HCT116 (cell line): Measurements from ENCODE around the gene ALCAM. TPM values are rescaled to one million over a fixed set of nuclear protein-coding genes. Genes with fewer than 3 reads are reported as not detected.

Source experiments
- ATAC-seq: fragments of 200-7000 bp; cut with Tn5 transposase; 2 replicates; pipeline ENCODE4 v1.9.1; 2020; ENCODE audit warnings: mild to moderate bottlenecking, moderate library complexity
- BruUV-seq: library from RNA; stranded (reverse); fragments of 400-500 nt; replicated peaks from 2 replicates; lab custom pipeline; 2021; lab: Mats Ljungman, UMichigan
- CTCF ChIA-PET: fragments of 300-600 bp; sonication (Branson Sonifier 250); formaldehyde crosslinking; loops from one replicate; lab custom pipeline; 2021; ENCODE audit warnings: antibody characterized with exemption; lab: Charles Lee
- POLR2A ChIA-PET: fragments of 300-600, 350-600 bp; sonication (Branson Sonifier 250); formaldehyde crosslinking; loops from one replicate; lab custom pipeline; 2021; ENCODE audit warnings: antibody characterized with exemption; lab: Charles Lee
- RAD21 ChIA-PET, 2 experiments: fragments of 300-600 bp; sonication (Branson Sonifier 250); formaldehyde crosslinking; loops; one replicate each; lab custom pipeline; 2023; ENCODE audit warnings: low total read pairs in 2 of 2; ENCODE audit not compliant: uncharacterized antibody in 2 of 2, unreplicated experiment in 2 of 2, low non-redundant PET in 1 of 2; lab: Charles Lee
- DNase-seq: peaks from one replicate; pipeline ENCODE4 v3.0.0-alpha.2; 2010; ENCODE audit warnings: low read depth, low spot score
- H2AFZ ChIP-seq: fragments of 200-600 bp; shearing (Covaris generic), sonication (generic); 2 replicates; pipeline ENCODE4 v1.6.1; 2017; ENCODE audit warnings: low read depth, mixed run types, mixed read lengths, antibody characterized with exemption, low read length; ENCODE audit not compliant: poor library complexity, severe bottlenecking
- H3K27ac ChIP-seq: 2 replicates; pipeline ENCODE4 v1.5.1; 2012; ENCODE audit warnings: low read depth, low read length
- H3K27me3 ChIP-seq: fragments of 200-600 bp; sonication (generic); 2 replicates; pipeline ENCODE4 v1.6.1; 2016; ENCODE audit warnings: mixed run types, low read length, mixed read lengths; ENCODE audit not compliant: insufficient read depth
- H3K36me3 ChIP-seq, 2 experiments: fragments of 200-500 bp in 1 of 2; fragments of 200-600 bp in 1 of 2; sonication (Bioruptor generic) in 1 of 2; sonication (generic) in 1 of 2; 2 replicates each; pipeline versions ENCODE4 v1.5.1 to v1.6.1; 2014 to 2016; ENCODE audit warnings: low read length in 2 of 2, inconsistent platforms in 1 of 2, mixed read lengths in 1 of 2, mixed run types in 1 of 2; ENCODE audit not compliant: insufficient read depth in 2 of 2, control insufficient read depth in 1 of 2
- H3K4me1 ChIP-seq, 2 experiments: fragments of 200-600 bp in 1 of 2; sonication (generic) in 1 of 2; 2 replicates each; pipeline versions ENCODE4 v1.5.1 to v1.6.1; 2012 to 2017; ENCODE audit warnings: low read length in 2 of 2, inconsistent platforms in 1 of 2, mild to moderate bottlenecking in 1 of 2, mixed read lengths in 1 of 2, mixed run types in 1 of 2, moderate library complexity in 1 of 2; ENCODE audit not compliant: insufficient read depth in 2 of 2, control insufficient read depth in 1 of 2
- H3K4me2 ChIP-seq: fragments of 200-600 bp; sonication (generic); 2 replicates; pipeline ENCODE4 v1.6.1; 2017; ENCODE audit warnings: mixed run types, low read length, mixed read lengths
- H3K4me3 ChIP-seq, 2 experiments: fragments of 200-600 bp in 1 of 2; sonication (generic) in 1 of 2; replicated peaks in 1 of 2; 2 replicates each; pipeline ENCODE4 v1.5.1; 2011 to 2016; ENCODE audit warnings: low read length in 2 of 2, control low read depth in 1 of 2, low read depth in 1 of 2, mild to moderate bottlenecking in 1 of 2, mixed read lengths in 1 of 2, mixed run types in 1 of 2
- H3K79me2 ChIP-seq: fragments of 200-600 bp; sonication (generic); 2 replicates; pipeline ENCODE4 v1.6.1; 2017; ENCODE audit warnings: mild to moderate bottlenecking, mixed run types, low read length, moderate library complexity, mixed read lengths; ENCODE audit not compliant: insufficient read depth
- H3K9ac ChIP-seq: fragments of 200-600 bp; sonication (generic); 2 replicates; pipeline ENCODE4 v1.6.1; 2016; ENCODE audit warnings: low read length, mixed read lengths
- H3K9me2 ChIP-seq: fragments of 200-600 bp; sonication (generic), shearing (Covaris generic); 2 replicates; pipeline ENCODE4 v1.6.1; 2017; ENCODE audit warnings: mixed run types, mild to moderate bottlenecking, moderate library complexity; ENCODE audit not compliant: insufficient read depth
- H3K9me3 ChIP-seq, 2 experiments: fragments of 200-500 bp in 1 of 2; fragments of 200-600 bp in 1 of 2; sonication (Bioruptor generic) in 1 of 2; sonication (generic) in 1 of 2; 2 replicates each; pipeline ENCODE4 v1.6.1; 2014 to 2017; ENCODE audit warnings: low read length in 2 of 2, mixed read lengths in 2 of 2, inconsistent platforms in 1 of 2, low read depth in 1 of 2, mild to moderate bottlenecking in 1 of 2, mixed run types in 1 of 2, moderate library complexity in 1 of 2; ENCODE audit not compliant: control insufficient read depth in 1 of 2, insufficient read depth in 1 of 2
- H4K20me1 ChIP-seq: fragments of 200-600 bp; sonication (generic), shearing (Covaris generic); 2 replicates; pipeline ENCODE4 v1.6.1; 2017; ENCODE audit warnings: mixed run types, mild to moderate bottlenecking, moderate library complexity; ENCODE audit not compliant: insufficient read depth
- ATF3 ChIP-seq: IDR thresholded peaks from 2 replicates; pipeline ENCODE4 v1.6.1; 2012
- CBX3 ChIP-seq: IDR thresholded peaks from 2 replicates; pipeline ENCODE4 v1.6.1; 2012; ENCODE audit warnings: low read depth
- CEBPB ChIP-seq: IDR thresholded peaks from 2 replicates; pipeline ENCODE4 v1.6.1; 2012; ENCODE audit warnings: low read depth
- EGR1 ChIP-seq: IDR thresholded peaks from 2 replicates; pipeline ENCODE4 v1.6.1; 2012; ENCODE audit warnings: low read depth
- EZH2 ChIP-seq: fragments of 200-600 bp; sonication (generic); IDR thresholded peaks from 2 replicates; pipeline ENCODE4 v1.6.1; 2017; ENCODE audit warnings: antibody characterized with exemption, mixed run types
- EZH2phosphoT487 ChIP-seq: fragments of 200-600 bp; IDR thresholded peaks from 2 replicates; pipeline ENCODE4 v1.6.1; 2018; ENCODE audit warnings: antibody characterized with exemption, borderline replicate concordance
- FOSL1 ChIP-seq: IDR thresholded peaks from 2 replicates; pipeline ENCODE4 v1.6.1; 2012; ENCODE audit warnings: low read depth
- POLR2A ChIP-seq: IDR thresholded peaks from 2 replicates; pipeline ENCODE4 v1.7.0; 2011; ENCODE audit warnings: borderline replicate concordance; ENCODE audit not compliant: insufficient read depth, insufficient read length; ENCODE audit errors: extremely low read depth
- RAD21 ChIP-seq: IDR thresholded peaks from 2 replicates; pipeline ENCODE4 v1.6.1; 2012; ENCODE audit warnings: low read depth, mild to moderate bottlenecking
- REST ChIP-seq: IDR thresholded peaks from 2 replicates; pipeline ENCODE4 v1.6.1; 2012; ENCODE audit warnings: low read depth
- SRF ChIP-seq: IDR thresholded peaks from 2 replicates; pipeline ENCODE4 v1.6.1; 2012; ENCODE audit warnings: low read depth
- ZFX ChIP-seq: fragments of 450-650 bp; IDR thresholded peaks from 2 replicates; pipeline ENCODE4 v1.6.1; 2017
- intact Hi-C: fragments of 100-400 bp; cut with micrococcal nuclease; formaldehyde crosslinking; loops from 2 replicates; pipeline ENCODE4 v1.10.0; 2022
- total RNA-seq: library from RNA; stranded (reverse); gene quantifications from one replicate; pipeline ENCODE4 v1.2.1, GENCODE V29; 2021; ENCODE audit not compliant: unreplicated experiment

Gene ALCAM
- total RNA-seq, 1 experiment from 2014 or later = 56.7 TPM

DNA sequence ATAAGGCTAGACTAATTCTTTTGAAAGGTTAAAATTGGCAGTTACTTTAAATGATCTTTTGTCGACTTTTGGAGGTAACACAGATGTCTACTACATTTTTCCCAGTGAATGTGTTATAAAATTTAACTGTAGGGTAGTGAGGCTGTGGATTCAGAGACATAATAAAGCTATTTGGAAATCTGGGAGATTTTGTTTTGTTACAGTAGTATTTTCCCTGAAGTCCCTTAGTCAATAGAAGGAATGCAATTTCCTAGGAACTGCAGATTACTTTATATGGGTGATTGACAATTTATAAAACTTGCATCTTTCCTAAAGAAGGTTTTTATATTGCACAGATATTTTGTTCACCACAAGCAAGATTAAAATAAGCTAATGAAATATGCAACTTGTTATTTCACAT lies 96.9 kb downstream of the ALCAM start:
- no peaks in the 10 kb centered on the region for H4K20me1 ChIP-seq
- ATAC-seq = no peak
- no peaks in the 10 kb centered on the region for H3K4me1 ChIP-seq
- H3K79me2 ChIP-seq = peaks cover 26% of the 10 kb centered on the region; the same call in 1 of the 2 replicates
- CTCF ChIA-PET = interaction anchor here (0.8 kb wide), 1 partner anchor 21 kb away, joined by 3 read pairs; no protein-coding TSS in a partner anchor
- H3K9me2 ChIP-seq = no peaks in the 10 kb centered on the region
- H3K36me3 ChIP-seq = no peaks in the 10 kb centered on the region
- no peak overlapping the region for H2AFZ ChIP-seq
- H3K27me3 ChIP-seq = no peaks in the 10 kb centered on the region
- no peaks in the 10 kb centered on the region for H3K9me3 ChIP-seq
- TF ChIP-seq SRF (no peak), RAD21 (no peak), EZH2 (no peak), EGR1 (no peak), ZFX (no peak), CEBPB (no peak), ATF3 (no peak), REST (no peak), EZH2phosphoT487 (no peak), CBX3 (no peak), POLR2A (no peak), FOSL1 (no peak)
- no peak overlapping the region for H3K9ac ChIP-seq
- no TSS peak for BruUV-seq
- intact Hi-C loops = no loop called here
- no peak for DNase-seq
- no peak overlapping the region for H3K27ac ChIP-seq
- POLR2A ChIA-PET = no interaction called here
- H3K4me2 ChIP-seq = no peak overlapping the region
- H3K4me3 ChIP-seq = no peak overlapping the region
- RAD21 ChIA-PET = no interaction called here
